Effector memory CD8-positive, alpha-beta T cell (primary cell): Measurements from ENCODE around the gene INTU.

Experiments
- ATAC-seq: fragments of 150-1000 bp; cut with Tn5 transposase; replicated peaks from 2 replicates; pipeline ENCODE4 v1.10.0; 2021; ENCODE audit warnings: mild to moderate bottlenecking, moderate library complexity
- DNase-seq, 3 experiments: peaks; one replicate each; pipeline ENCODE4 v3.0.0; 2021
- H3K27ac Mint-ChIP-seq, 2 donors: one replicate each; pipeline ENCODE4 v1.8.0; 2022; ENCODE audit warnings: mild to moderate bottlenecking in 2 of 2, mixed read lengths in 2 of 2, moderate library complexity in 2 of 2
- H3K27me3 Mint-ChIP-seq, 2 donors: one replicate each; pipeline ENCODE4 v1.8.0; 2022; ENCODE audit warnings: mixed read lengths in 2 of 2
- H3K36me3 Mint-ChIP-seq: one replicate; pipeline ENCODE4 v1.8.0; 2022; ENCODE audit warnings: mild to moderate bottlenecking, moderate library complexity, mixed read lengths; ENCODE audit not compliant: insufficient read depth
- H3K4me1 Mint-ChIP-seq, 2 donors: one replicate each; pipeline ENCODE4 v1.8.0; 2022; ENCODE audit warnings: low read depth in 2 of 2, mixed read lengths in 2 of 2
- H3K4me3 Mint-ChIP-seq, 2 donors: one replicate each; pipeline ENCODE4 v1.8.0; 2022; ENCODE audit warnings: mild to moderate bottlenecking in 2 of 2, mixed read lengths in 2 of 2, moderate library complexity in 2 of 2
- H3K9me3 Mint-ChIP-seq, 2 donors: one replicate each; pipeline ENCODE4 v1.8.0; 2022; ENCODE audit warnings: mixed read lengths in 2 of 2

INTU gene

GRCh38 chr4:127734976-127735375, 102.2 kb downstream of the INTU start:
- ATAC-seq, result no peak
- Mint-ChIP-seq H3K36me3 (no peaks in the 10 kb centered on the region), H3K27ac (no peak overlapping the region)

GRCh38 chr4:127737295-127737694, 104.5 kb downstream of the INTU start:
- H3K4me3 Mint-ChIP-seq, result no peak overlapping the region
- no peaks in the 10 kb centered on the region for H3K9me3 Mint-ChIP-seq
- no peaks in the 10 kb centered on the region for H3K4me1 Mint-ChIP-seq
- DNase-seq, result no peak
- H3K27ac Mint-ChIP-seq, result no peak overlapping the region
- no peaks in the 10 kb centered on the region for H3K36me3 Mint-ChIP-seq
- peaks cover 0 to 4% of the 10 kb centered on the region in 2 donors for H3K27me3 Mint-ChIP-seq
- ATAC-seq, result no peak

More at GRCh38 chr4:127734976-127735375, 102.2 kb downstream of the INTU start:
- Mint-ChIP-seq H3K4me1 (no peaks in the 10 kb centered on the region), H3K4me3 (no peak overlapping the region), H3K27me3 (no peaks in the 10 kb centered on the region), H3K9me3 (no peaks in the 10 kb centered on the region)
- no peak for DNase-seq

- Mint-ChIP-seq H3K4me3 (no peak overlapping the region), H3K27ac (no peak overlapping the region), H3K36me3 (no peaks in the 10 kb centered on the region), H3K4me1 (no peaks in the 10 kb centered on the region), H3K9me3 (no peaks in the 10 kb centered on the region), H3K27me3 (peaks cover 4 to 8% of the 10 kb centered on the region in 2 donors)
- DNase-seq (no peak), ATAC-seq (no peak)
These were observed 108.5 kb downstream of the INTU start for GRCh38 chr4:127741247-127741646.

GRCh38 chr4:127747883-127748282, 115.1 kb downstream of the INTU start:
- DNase-seq (no peak), ATAC-seq (no peak)
- no peak overlapping the region for H3K27ac Mint-ChIP-seq
- no peaks in the 10 kb centered on the region for H3K4me1 Mint-ChIP-seq
- H3K27me3 Mint-ChIP-seq, result peaks cover 10 to 14% of the 10 kb centered on the region in 2 donors
- no peaks in the 10 kb centered on the region for H3K36me3 Mint-ChIP-seq
- no peaks in the 10 kb centered on the region for H3K9me3 Mint-ChIP-seq
- no peak overlapping the region for H3K4me3 Mint-ChIP-seq

- H3K27ac Mint-ChIP-seq, result no peak overlapping the region
- no peak overlapping the region for H3K4me3 Mint-ChIP-seq
- peaks cover 10 to 14% of the 10 kb centered on the region in 2 donors for H3K27me3 Mint-ChIP-seq
- ATAC-seq (no peak), DNase-seq (no peak)
- H3K9me3 Mint-ChIP-seq, result no peaks in the 10 kb centered on the region
- no peaks in the 10 kb centered on the region for H3K4me1 Mint-ChIP-seq
- no peaks in the 10 kb centered on the region for H3K36me3 Mint-ChIP-seq
These were observed 116.2 kb downstream of the INTU start for GRCh38 chr4:127748957-127749356.

- Mint-ChIP-seq H3K4me3 (no peak overlapping the region), H3K9me3 (peaks cover 0 to 2% of the 10 kb centered on the region in 2 donors), H3K27ac (no peak overlapping the region), H3K36me3 (no peaks in the 10 kb centered on the region), H3K27me3 (peaks cover 0 to 11% of the 10 kb centered on the region in 2 donors), H3K4me1 (no peaks in the 10 kb centered on the region)
- DNase-seq, result no peak
- no peak for ATAC-seq
These were observed 124.1 kb downstream of the INTU start for GRCh38 chr4:127756906-127757305.

GRCh38 chr4:127759228-127759820, 126.6 kb downstream of the INTU start:
- Mint-ChIP-seq H3K27ac (no peak overlapping the region), H3K4me3 (no peak overlapping the region), H3K36me3 (no peaks in the 10 kb centered on the region), H3K9me3 (peaks cover 0 to 2% of the 10 kb centered on the region in 2 donors), H3K27me3 (peaks cover 0 to 11% of the 10 kb centered on the region in 2 donors), H3K4me1 (no peaks in the 10 kb centered on the region)
- no peak for DNase-seq
- ATAC-seq, result no peak

- no peak overlapping the region for H3K27ac Mint-ChIP-seq
- DNase-seq, result no peak
- H3K4me1 Mint-ChIP-seq, result no peaks in the 10 kb centered on the region
- H3K4me3 Mint-ChIP-seq, result no peak overlapping the region
- H3K9me3 Mint-ChIP-seq, result peaks cover 0 to 2% of the 10 kb centered on the region in 2 donors
- peaks cover 0 to 11% of the 10 kb centered on the region in 2 donors for H3K27me3 Mint-ChIP-seq
- ATAC-seq, result no peak
- no peaks in the 10 kb centered on the region for H3K36me3 Mint-ChIP-seq
These were observed 127.1 kb downstream of the INTU start for GRCh38 chr4:127759893-127760292.

- H3K4me3 Mint-ChIP-seq, result no peak overlapping the region
- ATAC-seq (no peak), DNase-seq (no peak)
- H3K27me3 Mint-ChIP-seq, result peaks cover 19 to 24% of the 10 kb centered on the region in 2 donors
- no peak overlapping the region for H3K27ac Mint-ChIP-seq
- no peaks in the 10 kb centered on the region for H3K4me1 Mint-ChIP-seq
- H3K36me3 Mint-ChIP-seq, result peaks cover 3% of the 10 kb centered on the region
- no peaks in the 10 kb centered on the region for H3K9me3 Mint-ChIP-seq
These were observed 138.9 kb downstream of the INTU start for GRCh38 chr4:127771535-127772275.

- Mint-ChIP-seq H3K36me3 (peaks cover 3% of the 10 kb centered on the region), H3K4me1 (no peaks in the 10 kb centered on the region), H3K27ac (no peak overlapping the region)
These were observed 140.3 kb downstream of the INTU start for GRCh38 chr4:127772769-127773671.

GRCh38 chr4:127775843-127776242, 143.1 kb downstream of the INTU start:
- Mint-ChIP-seq H3K4me1 (peaks cover 0 to under 1% of the 10 kb centered on the region in 2 donors), H3K4me3 (no peak overlapping the region)

More at GRCh38 chr4:127772769-127773671, 140.3 kb downstream of the INTU start:
- ATAC-seq, result no peak
- no peaks in the 10 kb centered on the region for H3K9me3 Mint-ChIP-seq
- no peak overlapping the region for H3K4me3 Mint-ChIP-seq
- peaks cover 31 to 34% of the 10 kb centered on the region in 2 donors for H3K27me3 Mint-ChIP-seq
- DNase-seq, result no peak

More at GRCh38 chr4:127775843-127776242, 143.1 kb downstream of the INTU start:
- Mint-ChIP-seq H3K27me3 (peaks cover 55 to 61% of the 10 kb centered on the region in 2 donors), H3K27ac (no peak overlapping the region), H3K9me3 (no peaks in the 10 kb centered on the region), H3K36me3 (peaks cover 3% of the 10 kb centered on the region)
- DNase-seq (no peak), ATAC-seq (no peak)
